Measurements from ENCODE around the gene ATP6AP1.

The ATP6AP1 gene

DNA sequence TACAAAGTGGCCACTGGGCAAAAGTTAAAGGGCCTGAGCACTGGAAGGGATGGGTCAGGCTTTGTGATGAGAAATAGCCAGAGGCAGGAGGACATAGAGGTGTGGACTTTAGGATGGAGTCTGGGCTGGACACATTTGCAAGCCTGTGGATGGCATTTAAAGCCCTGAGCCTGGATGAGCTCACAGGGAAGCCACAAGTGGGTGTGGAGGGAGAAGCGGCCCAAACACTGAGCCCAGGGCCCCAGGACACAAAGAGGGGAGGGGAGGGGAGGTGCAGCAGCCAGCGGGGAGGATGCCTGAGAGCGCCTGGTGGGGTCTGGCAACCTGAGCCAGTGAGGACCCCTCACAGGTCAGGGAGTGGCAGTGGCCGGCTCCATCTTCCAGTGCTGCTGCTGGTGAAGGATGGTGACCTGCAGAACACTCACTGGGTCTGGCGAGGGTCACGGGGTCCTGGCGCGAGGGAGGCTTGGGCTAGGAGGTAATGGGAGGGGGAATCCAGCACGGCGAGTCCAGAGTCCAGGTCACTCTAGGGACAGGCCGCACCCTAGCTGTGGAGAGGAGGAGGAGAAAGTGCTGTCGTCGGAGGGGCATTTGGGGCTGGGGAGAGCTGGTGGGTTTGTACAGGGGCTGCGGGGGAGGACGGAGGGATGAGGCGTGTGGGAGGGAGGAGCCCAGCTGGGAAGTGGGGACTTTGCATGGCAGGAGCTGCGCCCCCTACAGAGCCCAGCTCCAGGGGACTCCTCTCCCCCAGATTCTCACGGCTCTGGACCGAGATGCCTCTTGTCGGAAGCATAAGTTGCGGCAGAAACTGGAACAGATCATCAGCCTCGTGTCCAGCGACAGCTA is 43.6 kb downstream of the ATP6AP1 start:
- no peak for DNase-seq (ENCODE audit: low read depth in 2 of 2)

DNA sequence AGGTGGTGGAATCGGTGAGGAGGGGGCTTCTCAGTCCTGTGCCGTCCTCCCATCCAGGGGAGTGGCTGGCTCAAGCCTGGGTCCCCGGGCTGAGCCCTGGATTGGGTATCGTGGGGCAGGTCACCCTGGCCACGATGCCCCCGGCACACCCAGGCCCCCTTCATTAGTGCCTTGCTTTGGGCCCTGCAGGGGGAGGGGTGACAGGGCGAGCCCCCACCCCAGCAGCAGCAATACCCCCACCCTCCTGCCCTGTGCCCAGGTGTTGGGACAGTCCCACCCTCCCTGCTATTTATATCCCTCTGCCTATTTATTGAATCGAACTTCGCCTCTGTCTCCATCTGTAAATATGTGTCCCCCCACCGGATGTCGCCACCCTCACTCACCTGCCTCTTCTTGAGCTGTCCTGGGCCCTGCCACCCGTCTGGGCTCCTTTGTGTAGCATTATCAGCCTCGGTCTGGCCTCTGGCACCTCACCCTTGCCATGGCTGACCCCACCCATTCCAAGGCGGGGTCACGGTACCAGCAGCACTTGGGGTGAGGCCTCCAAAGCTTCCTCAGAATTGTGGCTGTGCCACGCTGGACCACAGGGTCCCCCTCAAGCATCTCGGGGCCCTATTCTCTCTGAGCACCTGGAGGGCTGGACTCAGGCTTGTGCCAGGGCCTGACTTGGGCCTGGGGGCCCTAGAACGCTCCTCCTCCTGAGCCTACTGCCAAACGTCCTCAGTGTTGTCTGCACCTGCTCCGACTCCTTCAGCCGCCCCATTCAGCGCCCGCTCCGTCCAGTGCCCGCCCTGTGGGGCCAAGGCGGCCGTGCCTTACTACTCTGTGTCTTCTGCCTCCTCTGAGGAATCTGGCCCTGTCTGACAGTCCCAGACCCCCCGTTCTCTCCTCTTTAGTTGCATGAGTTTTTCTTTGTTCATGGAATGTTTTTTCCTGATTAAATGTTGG is 44.5 kb downstream of the ATP6AP1 start:
- no peak for DNase-seq (ENCODE audit: low read depth in 2 of 2)

DNA sequence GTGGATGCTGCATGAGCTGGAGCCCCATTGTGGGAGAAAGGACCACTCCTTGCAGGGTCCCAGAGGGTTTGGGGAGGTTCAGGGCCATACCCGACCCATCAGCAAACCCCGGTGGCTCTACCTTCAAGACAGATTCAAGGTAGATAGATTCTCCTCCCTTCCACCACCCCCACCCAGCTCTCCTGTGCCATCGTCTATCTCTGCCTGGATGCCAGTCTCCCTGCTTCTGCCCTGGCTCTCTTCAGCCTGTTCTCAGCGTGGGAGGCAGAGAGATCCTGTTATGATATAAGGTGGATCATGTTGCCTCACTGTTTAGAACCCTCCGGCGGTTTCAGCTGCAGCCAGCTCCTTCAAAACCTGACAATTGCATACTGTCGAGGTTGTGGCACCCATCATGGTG is 45.2 kb downstream of the ATP6AP1 start:
- DNase-seq (ENCODE audit: low read depth in 2 of 2), result no peak

DNA sequence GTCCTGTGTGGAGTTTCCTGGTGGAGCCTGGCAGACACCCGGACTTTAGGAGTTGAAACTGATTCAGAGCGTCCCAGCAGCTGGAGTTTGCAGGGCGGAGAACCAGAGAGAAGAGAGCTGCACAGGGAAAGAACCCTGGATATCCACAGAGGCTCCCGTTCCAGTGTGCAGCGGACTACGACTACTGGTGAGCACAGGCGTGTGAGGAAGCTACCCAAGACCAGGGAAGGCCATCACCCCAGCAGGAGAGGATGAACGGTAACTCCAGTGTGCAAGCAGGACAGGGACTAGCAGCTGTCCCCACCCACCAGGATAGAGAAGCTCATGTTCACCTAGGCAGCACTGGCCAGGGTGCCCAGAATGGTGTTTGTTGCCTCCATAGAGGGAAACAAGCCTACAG is 48.3 kb downstream of the ATP6AP1 start:
- no peak for DNase-seq (ENCODE audit: low read depth in 2 of 2)

DNA sequence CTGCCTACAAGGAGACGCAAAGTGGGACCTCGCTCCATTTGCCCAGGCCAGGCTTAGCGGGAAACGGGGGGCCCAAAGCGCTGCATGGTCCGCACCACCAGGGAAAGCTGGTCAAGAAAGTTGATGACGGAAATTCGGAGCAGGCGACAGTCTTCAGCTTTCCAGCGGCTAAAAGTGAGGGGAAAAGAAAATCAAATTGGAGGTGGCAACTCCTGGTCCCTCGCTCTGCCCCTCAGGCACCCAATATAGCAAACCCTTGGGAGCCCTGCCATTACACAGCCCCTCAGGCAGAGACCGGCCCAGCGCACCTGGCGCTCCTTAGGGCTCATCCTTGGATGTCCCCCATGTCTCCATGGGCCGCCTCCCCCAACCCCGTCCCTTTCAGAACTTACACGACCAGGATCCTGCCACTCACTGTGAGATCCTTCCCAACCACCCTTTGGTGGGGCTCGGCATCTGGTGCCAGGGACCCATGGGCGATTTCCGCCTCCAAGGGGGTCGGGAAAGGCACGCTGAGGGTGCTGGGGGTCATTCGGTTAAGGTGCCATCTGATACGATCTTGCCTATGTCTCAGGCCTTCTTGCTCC is 49.5 kb downstream of the ATP6AP1 start:
- DNase-seq (ENCODE audit: low read depth in 2 of 2), result no peak

DNA sequence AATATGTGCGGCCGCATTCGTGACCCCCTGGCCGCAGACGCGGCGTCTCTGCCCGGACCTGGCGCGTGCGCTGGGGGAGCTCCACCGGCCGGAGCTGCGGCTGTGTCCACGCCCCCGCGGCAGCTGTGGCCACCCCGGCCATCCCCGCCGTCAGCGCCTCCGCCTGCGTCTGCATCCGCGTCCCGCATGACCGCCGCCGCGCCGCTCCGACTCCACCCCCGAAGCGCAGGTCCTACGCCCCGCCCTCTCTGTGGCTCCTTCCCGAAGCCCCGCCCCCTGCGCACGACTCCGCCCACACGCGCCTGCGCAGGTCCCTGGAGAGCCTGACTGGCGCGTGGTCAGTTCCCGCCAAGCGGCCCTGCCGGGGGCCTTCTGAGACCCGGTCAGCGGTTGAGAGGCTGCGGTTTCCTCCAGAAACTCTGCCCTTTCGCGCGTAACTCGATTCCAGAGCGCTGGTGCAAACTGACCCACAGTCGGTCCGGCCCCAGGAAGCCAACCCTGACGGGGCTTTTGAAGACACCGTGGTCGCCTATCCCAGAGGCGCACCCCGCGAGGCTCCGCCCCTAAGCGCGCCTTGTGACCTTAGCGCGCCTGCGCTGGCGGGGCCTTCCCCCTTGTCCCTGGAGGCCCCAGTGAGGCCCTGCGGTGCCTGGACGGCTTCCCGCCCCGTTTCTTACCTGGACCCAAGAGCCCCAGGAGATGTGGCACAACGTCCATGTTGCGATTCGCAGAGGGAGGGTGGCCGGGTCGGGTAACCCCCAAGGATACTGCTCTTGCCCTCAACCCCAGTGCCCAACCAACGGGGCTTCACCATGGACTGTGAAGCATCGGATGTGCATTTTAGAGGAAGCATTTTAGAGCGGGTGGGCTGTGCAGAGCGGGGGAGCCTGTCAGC is 50.5 kb downstream of the ATP6AP1 start, which contains the start of gene LAGE3:
TSS of gene LAGE3 (minus strand) at position 554 of the 895 bp plus-strand sequence. CDS start at position 188, 366 bp downstream.
- DNase-seq (ENCODE audit: low read depth in 2 of 2), result peak; percentile 86 to 91

DNA sequence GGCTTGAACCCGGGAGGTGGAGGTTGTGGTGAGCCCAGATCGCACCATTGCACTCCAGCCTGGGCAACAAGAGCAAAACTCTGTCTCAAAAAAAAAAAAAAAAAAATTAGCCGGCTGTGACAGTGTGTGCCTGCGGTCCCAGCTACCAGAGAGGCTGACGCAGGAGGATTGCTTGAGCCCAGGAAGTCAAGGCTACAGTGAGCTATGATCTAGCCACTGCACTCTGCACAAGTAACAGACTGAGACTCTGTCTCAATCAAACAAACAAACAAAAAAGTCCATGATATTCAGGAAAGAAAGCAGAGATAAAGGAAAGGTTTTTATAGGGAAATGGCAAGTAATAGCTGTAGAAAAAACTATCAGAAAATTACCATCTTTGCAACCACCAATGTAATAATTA is 52.7 kb downstream of the ATP6AP1 start:
- DNase-seq (ENCODE audit: low read depth in 2 of 2), result no peak

DNA sequence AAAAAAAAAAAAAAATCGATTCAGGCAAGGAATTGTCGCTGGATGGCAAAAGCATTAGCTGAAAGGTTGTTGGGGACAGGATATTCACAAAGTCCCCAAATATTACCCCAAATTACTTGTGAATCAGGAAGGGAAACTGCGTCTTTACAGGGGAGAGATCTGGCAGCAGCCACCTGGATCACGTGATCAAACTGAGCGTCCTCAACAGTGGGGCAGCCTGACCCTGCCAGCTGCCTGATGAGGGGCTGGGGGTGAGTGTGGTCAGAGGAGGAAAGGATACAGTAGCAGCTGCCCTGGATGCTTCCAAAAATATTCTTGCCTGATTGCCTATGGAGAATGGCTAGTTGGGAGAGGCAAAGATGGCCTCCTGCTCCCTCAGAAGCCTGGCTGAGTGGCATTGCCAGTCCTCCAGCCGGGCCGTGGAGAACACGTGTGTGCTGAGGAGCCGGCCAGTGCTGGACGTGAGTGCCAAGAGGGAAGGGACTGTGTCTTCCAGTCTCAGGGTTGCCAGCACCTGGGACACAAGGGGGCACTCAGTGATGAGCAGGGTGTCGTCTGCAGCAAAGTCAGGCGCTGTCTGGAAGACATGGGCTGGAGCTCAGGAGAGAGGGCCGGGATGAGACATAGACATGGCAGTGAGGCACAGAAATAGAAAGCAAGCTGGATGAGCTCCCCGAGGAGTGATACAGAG is 53.6 kb downstream of the ATP6AP1 start:
- no peak for DNase-seq (ENCODE audit: low read depth in 2 of 2)

DNA sequence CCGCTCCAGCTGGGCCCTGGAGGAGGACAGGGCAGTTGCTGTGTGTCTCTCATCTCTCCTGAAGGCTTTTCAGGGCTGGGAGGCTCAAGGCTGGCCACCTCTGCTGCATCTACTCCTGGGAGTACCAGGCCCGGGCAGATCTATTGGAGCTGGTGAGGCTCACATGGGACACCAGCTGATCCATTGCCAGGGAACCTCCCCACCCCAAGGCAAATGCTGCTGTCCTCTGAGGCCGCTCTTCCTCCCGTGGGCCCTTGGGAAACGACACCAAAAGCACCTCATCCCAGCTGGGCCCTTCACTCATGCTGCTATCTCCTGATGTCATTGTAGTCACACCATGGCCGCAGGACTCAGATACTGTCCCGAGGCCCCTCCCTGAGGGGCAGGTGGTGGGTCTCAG is 54.3 kb downstream of the ATP6AP1 start:
- DNase-seq (ENCODE audit: low read depth in 2 of 2), result no peak

DNA sequence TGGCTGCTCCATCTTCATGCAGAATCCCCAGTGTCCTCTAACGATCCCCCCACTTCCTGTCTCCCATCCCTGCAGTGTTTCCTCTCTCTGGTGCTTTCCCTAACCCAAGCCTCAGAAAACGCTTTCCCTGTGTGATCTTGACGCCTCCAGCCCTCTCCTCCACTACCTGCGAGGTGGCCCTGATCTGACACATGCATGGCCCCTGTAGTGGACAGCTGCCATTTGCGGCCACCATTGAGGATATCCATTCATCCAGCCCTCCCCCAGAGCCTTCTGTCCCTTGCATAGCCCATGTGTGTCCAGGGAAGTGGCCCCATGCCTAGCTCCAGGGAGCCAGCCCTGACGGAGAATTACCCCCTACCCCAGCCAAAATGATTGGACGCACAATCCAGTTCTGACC is 54.8 kb downstream of the ATP6AP1 start:
- no peak for DNase-seq (ENCODE audit: low read depth in 2 of 2)

DNA sequence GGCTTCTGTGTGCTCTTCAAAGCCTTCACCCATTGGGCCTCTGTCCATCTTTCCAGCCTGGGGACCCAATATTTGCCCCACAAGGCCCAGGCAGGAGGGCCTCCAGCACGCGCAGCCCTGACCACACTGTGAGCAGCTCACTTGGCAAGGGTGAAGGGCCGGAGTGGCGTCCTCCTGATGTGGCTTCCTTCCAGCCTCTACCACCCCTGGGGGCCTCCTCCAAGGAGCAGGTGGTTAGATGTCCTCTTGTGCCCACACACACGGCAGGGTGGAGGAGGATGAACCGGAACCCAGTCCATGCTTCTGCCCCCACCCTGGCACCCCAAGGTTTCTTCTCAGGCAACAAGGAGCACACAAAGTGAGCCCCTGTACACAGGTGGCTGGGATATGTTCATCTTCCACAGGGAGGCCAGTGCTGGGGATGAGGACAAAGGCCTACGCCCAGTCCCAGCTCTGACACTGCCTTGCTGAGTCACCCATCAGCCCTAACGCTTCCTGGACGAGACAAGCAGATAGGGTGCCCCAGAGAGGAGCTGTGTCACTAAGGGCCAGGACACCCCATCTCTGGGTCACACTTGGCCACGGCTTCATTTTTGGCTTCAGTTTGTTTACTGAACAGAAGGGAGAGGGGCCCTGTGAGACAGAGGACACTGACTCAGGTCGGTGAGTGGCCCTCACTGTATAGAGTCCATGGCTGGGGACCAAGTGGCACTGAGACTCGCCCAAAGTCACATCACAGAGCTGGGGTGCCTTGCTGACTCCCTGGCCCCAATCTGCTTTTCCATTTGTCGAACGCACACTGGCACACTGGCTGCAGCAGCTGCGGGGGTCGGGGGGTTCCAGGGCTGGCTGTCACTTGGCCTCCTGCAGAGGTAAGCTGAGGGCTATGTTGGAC is 56.0 kb downstream of the ATP6AP1 start:
- no peak for DNase-seq (ENCODE audit: low read depth in 2 of 2)

DNA sequence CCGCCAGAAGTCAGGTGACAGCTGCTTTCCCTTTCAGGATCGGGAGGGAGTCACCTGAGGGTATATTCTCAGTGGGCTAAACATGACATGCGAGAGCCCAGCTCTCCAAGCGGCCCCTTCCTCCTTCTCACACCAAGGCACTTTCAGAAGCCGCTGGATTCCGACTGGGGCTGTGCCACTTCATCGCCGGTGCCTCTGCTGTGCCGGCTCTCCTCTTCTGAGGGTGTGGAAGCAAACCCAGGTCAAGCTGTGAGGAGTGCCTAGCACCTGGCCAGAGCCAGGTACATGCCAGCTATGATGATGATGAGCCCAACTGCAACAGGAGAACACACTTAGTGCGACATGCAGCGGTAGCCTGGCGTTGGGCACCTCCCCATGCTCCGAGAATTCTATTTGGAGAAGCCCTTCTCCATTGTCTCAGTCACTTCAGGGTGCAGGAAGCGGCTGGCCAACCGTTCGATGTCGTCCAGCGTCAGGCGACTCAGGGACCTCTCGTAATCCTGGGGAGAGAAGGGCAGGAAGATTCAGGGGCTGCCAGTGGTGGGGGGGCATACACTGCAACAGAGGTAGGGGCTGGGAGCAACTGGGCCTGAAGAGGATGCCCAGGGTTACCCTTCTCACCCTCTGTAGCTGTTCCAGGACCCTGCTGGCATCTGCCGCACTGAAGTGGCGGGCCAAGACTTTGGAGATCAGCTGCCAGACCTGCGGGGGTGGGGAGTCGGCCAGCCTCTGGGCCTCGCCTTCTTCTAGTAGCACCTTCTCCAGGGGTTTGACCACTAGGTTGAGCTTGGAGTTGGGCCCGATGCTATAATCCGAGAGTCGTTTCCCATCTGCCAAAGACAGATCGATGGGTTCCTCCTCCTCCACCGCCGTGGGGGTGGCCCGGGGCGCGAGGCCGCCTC is 56.9 kb downstream of the ATP6AP1 start:
- DNase-seq (ENCODE audit: low read depth in 2 of 2), result no peak

DNA sequence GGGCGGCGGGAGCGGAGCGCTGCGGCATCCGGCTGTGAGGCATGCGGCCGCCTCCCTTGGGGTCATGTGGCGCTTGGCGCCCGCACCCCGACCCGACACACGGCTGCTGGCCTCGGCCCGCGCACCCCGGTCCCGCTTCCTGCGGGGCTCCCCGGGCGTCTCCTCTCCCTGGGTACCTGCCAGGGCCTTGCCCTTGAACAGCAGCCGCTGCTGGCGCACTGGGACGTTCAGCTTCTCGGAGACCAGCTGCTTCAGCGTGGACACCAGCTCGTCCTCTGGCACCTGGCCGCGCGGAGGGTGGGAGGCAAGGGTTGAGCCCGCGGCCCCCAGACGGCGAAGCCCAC is 57.5 kb downstream of the ATP6AP1 start:
- no peak for DNase-seq (ENCODE audit: low read depth in 2 of 2)
